ENCODE results near the gene ELFN1.
"Not testable (repeated sequence)": the region's sequence is repeated elsewhere in the genome, so short reads cannot be mapped to it uniquely, and the experiment has no call there.

ELFN1 gene

GRCh38 chr7:1762238-1762945, 92.3 kb downstream of the ELFN1 start:
- no peak for DNase-seq

DNA sequence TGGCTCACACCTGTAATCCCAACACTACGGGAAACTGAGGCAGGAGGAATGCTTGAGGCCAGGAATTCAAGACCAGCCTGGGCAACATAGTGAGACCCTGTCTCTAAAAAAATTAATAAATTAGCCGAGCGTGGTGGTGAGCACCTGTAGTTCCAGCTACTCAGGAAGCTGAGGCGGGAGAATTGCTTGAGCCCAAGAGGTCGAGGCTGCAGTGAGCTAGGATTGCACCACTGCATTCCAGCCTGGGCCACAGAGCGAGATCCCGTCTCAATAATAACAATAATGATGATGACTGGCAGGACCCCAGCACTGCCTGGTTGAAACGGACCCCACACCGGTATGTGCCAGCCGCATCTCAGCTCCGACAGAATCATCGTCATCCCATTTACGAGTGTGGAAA, 93.0 kb downstream of the ELFN1 start:
- no peak for DNase-seq

DNA sequence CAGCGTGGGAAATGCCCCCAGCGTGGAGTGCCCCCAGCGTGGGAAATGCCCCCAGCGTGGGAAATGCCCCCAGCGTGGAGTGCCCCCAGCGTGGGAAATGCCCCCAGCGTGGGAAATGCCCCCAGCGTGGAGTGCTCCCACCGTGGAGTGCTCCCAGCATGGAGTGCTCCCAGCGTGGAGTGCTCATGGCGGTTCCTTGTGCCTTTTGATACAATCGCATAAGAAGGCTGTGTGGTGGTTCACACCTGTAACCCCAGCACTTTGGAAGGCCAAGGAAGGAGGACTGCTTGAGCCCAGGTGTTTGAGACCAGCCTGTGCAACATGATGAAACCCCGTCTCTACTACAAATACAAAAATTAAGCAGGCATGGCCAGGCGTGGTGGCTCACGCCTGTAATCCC, 93.8 kb downstream of the ELFN1 start:
- DNase-seq: not testable (repeated sequence)

DNA sequence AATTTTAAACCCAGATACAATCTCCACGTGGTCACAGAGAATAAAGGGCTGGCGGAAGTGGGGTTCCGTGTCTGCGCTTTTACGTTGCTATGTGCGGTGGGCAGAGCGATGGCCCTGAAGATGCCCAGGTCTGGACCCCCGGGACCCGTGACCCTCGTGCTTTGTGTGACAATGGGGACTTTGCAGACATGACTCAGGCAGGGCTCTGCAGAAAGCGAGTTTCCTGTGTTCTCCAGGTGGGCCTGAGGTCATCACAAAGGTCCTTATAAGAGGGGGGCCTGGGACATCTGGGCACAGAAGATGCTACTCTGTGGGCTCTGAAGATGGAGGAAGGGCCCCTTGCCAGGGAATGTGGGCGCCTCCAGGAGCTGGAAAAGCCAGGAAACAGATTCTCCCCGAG, 95.3 kb downstream of the ELFN1 start:
- no peak for DNase-seq

DNA sequence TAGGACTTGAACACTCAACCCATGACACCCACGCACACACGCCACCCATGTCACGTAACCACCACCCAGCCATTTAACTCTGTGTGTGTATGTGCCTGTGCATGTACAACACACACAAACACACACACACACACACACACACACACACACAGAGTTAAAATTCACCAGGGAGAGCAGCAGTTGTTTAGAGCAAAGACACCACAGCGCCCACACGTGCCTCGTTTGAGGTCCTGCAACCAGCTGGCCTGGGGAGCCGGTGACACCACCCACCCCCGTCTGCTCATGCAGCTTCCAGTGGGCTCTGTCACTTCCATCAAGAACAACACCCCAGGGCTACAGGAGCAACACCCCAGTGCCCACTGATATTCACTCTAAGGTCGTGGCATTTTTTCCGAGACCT, 97.4 kb downstream of the ELFN1 start:
- no peak for DNase-seq

GRCh38 chr7:1768832-1769231, 98.8 kb downstream of the ELFN1 start:
- DNase-seq: no peak

DNA sequence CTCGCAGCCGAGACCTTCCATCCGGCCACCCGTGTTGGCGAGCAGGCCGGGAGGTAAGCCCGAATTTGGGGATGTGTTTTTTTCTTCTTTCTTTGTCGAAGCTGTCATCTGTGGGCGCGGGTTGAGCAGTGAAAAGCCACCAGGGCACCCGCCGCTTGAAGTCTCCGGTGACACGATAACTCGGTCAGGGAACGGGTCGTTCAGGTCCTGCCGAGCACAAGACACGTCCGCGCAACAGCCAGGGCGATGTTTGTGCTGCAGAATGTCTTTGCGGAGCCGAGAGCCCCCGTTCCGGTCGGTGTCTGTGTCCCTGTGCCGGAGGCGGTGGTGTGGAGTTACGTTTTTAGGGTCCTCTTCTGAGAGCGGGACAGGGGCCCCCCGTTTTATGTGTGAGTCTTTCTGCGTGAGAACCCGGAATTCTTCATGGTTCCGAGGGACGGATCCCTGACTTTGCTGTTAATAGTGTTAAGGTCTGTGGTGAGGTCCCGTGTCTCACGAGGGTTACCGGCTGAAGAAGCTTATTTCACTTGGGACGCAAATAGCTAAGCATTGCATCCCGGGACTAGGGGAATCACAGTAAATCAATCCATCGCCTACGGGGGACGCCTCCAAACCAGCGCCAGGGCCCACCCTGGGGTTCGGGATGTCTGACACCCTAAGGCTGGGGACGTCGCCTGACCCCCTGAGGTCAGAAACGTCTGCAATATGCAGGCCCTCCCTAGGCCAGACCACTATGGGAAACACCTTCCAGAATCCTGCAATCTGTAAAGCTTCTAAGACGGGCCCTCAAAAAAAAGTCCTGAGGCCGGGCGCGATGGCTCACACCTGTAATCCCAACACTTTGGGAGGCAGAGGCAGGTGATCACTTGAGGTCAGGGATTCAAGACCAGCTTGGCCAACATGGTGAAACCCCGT, 99.5 kb downstream of the ELFN1 start:
- no peak for DNase-seq

- DNase-seq: no peak
These were observed 100.3 kb downstream of the ELFN1 start for GRCh38 chr7:1770331-1770730.

GRCh38 chr7:1775389-1775788, 105.3 kb downstream of the ELFN1 start:
- no peak for DNase-seq

DNA sequence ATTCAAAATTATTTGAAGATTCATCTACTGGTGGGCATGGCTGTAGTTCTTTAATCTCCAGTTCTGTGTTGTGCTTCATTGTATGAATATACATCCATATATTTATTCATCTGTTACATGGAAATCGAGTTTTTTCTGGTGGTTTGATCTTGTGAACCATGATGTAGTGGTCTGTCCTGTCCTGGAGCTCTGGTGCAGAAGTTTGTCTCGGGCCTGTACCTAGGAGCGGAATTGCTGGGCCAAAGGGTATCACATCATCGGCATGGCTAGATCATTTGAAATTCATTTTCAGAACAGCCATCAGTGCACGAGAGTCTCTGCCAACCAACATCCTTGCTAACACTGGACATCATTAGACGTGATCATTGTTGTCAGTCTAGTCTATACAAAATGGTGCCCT, 107.0 kb downstream of the ELFN1 start:
- no peak for DNase-seq

GRCh38 chr7:1779445-1779844, 109.4 kb downstream of the ELFN1 start:
- no peak for DNase-seq

DNA sequence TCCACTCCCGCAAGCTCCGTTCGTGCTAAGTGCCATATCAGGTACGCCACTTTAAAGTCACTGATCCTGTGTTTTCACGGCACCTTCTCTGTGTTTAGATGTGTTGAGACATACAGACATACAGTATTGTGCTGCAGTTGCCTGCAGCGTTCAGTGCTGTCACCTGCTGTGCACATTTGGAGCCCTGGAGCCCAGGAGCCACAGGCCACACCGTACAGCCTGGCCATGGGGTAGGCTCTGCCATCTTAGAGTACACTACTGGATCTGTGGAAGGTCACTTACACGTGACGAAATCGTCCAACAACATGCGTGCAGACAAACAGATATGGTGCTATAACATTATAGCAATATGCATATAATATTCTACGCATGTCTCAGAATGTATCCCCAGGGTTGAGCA, 111.3 kb downstream of the ELFN1 start:
- DNase-seq: no peak

GRCh38 chr7:1785839-1786238, 115.8 kb downstream of the ELFN1 start:
- DNase-seq: no peak

DNA sequence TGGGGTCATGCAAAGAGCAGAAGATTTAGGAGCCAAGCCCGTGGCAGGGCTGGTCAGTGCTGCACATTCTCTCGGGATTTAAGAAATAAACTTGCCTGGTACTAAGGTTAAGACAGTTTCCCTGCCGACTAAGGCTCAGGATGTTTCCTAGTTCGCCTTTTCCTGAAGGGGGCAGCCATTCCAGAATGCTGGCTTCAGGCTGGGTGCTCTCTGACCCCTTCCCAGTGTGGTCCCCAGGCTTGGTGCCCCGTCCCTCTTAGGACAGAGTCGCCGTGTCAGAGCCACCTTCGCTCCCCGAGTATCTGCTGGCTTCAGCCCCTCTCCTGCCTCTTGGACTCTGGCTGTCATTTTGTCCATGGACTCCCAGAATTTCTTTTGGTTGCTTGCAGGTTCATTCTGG, 117.2 kb downstream of the ELFN1 start:
- DNase-seq: no peak

DNA sequence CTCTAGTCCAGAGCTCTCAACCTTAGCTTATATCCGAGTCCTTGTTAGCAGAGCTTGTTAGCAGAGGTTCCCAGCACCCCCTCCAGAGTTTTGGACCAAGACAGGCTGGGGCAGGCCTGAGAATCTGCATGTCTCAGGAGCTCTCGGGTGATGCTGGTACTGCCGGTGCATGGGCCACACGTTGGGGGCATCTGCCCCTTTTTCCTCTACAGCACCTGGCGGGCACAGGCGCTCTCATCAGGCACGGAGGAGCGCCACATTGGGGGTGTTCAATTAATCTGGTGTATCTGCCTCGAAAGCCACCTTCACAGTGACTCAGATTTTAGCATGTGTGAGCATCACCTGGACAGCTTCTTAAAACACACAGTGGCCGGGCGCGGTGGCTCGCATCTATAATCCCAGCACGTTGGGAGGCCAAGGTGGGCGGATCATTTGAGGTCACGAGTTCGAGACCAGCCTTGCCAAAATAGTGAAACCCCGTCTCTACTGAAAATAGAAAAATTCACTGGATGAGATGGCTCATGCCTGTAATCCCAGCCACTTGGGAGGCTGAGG, 117.7 kb downstream of the ELFN1 start:
- no peak for DNase-seq

GRCh38 chr7:1794888-1795542, 124.9 kb downstream of the ELFN1 start:
- no peak for DNase-seq
